ENCODE data around the gene ITGAE. TPM values are rescaled to one million over a fixed set of nuclear protein-coding genes. Genes with fewer than 3 reads are reported as not detected.
A peak's percentile ranks its signal among the peaks of the same experiment; 100 is the strongest.

ITGAE gene
- total RNA-seq, 4 donors from 2014 or later, result 16.1 to 29.5 (median 21.4) TPM

- H3K36me3 ChIP-seq, result peaks cover 0 to 1% (median 0%) of the 10 kb centered on the region in 4 donors
- H3K27me3 ChIP-seq, result no peaks in the 10 kb centered on the region
- no peak for DNase-seq (ENCODE audit: extremely low spot score)
- H3K4me1 ChIP-seq, result peaks cover 15 to 22% (median 20%) of the 10 kb centered on the region in 4 donors
- no peaks in the 10 kb centered on the region for H3K9me3 ChIP-seq
- no peak overlapping the region for H3K4me3 ChIP-seq
- H3K27ac ChIP-seq (replicated peaks in 1 of 4), result no peak overlapping the region
- 67% methylated on average over 2 of the region's 2 CpGs for WGBS
- intact Hi-C loops (cut with DNase I), result no loop called here
- TF ChIP-seq POLR2AphosphoS5 (IDR thresholded peaks at IDR 0.05), result no peak
Measured at GRCh38 chr17:3727041-3727440, 73.9 kb downstream of the ITGAE start.

DNA sequence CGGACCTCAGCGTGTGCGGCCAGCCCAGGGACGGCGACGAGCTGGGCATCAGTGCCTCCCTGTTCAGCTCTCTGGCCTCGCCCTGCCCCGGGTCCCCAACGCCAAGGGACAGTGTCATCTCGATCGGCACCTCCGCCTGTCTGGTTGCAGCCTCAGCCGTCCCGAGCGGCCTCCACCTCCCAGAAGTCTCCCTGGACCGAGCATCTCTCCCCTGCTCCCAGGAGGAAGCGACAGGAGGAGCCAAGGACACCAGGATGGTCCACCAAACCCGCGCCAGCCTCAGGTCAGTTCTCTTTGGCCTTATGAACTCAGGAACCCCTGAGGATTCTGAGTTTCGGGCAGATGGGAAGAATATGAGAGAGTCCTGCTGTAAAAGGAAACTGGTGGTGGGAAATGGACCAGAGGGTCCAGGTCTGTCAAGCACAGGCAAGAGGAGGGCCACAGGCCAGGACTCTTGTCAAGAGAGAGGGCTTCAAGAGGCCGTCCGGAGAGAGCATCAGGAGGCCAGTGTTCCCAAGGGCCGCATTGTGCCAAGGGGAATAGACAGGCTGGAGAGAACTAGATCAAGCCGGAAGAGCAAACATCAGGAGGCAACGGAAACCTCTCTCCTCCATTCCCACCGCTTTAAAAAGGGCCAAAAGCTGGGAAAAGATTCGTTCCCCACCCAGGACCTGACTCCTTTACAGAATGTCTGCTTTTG lies 76.5 kb downstream of the ITGAE start:
- peaks cover 29 to 47% (median 43%) of the 10 kb centered on the region in 4 donors for H3K4me1 ChIP-seq
- H3K9me3 ChIP-seq, result no peaks in the 10 kb centered on the region
- H3K27me3 ChIP-seq, result no peaks in the 10 kb centered on the region
- intact Hi-C loops (cut with DNase I), result no loop called here
- peak overlapping the region; percentile 72 to 91 (median 90) for H3K4me3 ChIP-seq
- TF ChIP-seq POLR2A (IDR thresholded peaks at IDR 0.05; ENCODE audit: low read depth) (no peak), EP300 (IDR thresholded peaks at IDR 0.05) (no peak), POLR2AphosphoS5 (IDR thresholded peaks at IDR 0.05) (no peak)
- TF ChIP-seq, protein P1, sequence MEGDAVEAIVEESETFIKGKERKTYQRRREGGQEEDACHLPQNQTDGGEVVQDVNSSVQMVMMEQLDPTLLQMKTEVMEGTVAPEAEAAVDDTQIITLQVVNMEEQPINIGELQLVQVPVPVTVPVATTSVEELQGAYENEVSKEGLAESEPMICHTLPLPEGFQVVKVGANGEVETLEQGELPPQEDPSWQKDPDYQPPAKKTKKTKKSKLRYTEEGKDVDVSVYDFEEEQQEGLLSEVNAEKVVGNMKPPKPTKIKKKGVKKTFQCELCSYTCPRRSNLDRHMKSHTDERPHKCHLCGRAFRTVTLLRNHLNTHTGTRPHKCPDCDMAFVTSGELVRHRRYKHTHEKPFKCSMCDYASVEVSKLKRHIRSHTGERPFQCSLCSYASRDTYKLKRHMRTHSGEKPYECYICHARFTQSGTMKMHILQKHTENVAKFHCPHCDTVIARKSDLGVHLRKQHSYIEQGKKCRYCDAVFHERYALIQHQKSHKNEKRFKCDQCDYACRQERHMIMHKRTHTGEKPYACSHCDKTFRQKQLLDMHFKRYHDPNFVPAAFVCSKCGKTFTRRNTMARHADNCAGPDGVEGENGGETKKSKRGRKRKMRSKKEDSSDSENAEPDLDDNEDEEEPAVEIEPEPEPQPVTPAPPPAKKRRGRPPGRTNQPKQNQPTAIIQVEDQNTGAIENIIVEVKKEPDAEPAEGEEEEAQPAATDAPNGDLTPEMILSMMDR (IDR thresholded peaks at IDR 0.05), result no peak
- H3K36me3 ChIP-seq, result peaks cover 0 to 21% (median 9%) of the 10 kb centered on the region in 4 donors
- DNase-seq (ENCODE audit: extremely low spot score), result no peak
- 25% methylated on average over 20 of the region's 27 CpGs for WGBS
- peak overlapping the region in 1 of 4 donors; percentile 85 for H3K27ac ChIP-seq (replicated peaks in 1 of 4)

GRCh38 chr17:3723556-3724377 lies 77.2 kb downstream of the ITGAE start, which contains the start of gene HASPIN:
Gene HASPIN (plus strand): TSS chr17:3723903. CDS start chr17:3723936, 33 bp downstream.
- peak within 1 kb of the TSS; percentile 72 to 91 (median 90) for H3K4me3 ChIP-seq
- H3K9me3 ChIP-seq, result no peaks in the 10 kb centered on the region
- H3K27me3 ChIP-seq, result no peaks in the 10 kb centered on the region
- peaks cover 29 to 51% (median 47%) of the 10 kb centered on the region in 4 donors for H3K4me1 ChIP-seq
- TF ChIP-seq POLR2AphosphoS5 (IDR thresholded peaks at IDR 0.05) (peak; percentile 89 to 95), EP300 (IDR thresholded peaks at IDR 0.05) (no peak)
- TF ChIP-seq, protein P1 (IDR thresholded peaks at IDR 0.05), result peak in 2 of 3 experiments; percentile 33 to 49
- 0% methylated on average over 15 of the region's 98 CpGs for WGBS
- intact Hi-C loops (cut with DNase I), result no loop called here
- peaks cover 0 to 28% (median 10%) of the 10 kb centered on the region in 4 donors for H3K36me3 ChIP-seq
- peak; percentile 96 for DNase-seq (ENCODE audit: extremely low spot score)
- H3K27ac ChIP-seq (replicated peaks in 1 of 4), result peak within 1 kb of the TSS; percentile 85 to 94 (median 86)

GRCh38 chr17:3723188-3723555 lies 77.8 kb downstream of the ITGAE start:
- intact Hi-C loops (cut with DNase I), result no loop called here
- TF ChIP-seq EP300 (IDR thresholded peaks at IDR 0.05), result no peak
- TF ChIP-seq, protein P1 (IDR thresholded peaks at IDR 0.05), result no peak
- TF ChIP-seq POLR2A (IDR thresholded peaks at IDR 0.05; ENCODE audit: low read depth), result no peak
- TF ChIP-seq POLR2AphosphoS5 (IDR thresholded peaks at IDR 0.05), result no peak
- no peaks in the 10 kb centered on the region for H3K9me3 ChIP-seq
- H3K27ac ChIP-seq (replicated peaks in 1 of 4), result peak overlapping the region; percentile 85 to 94 (median 86)
- under 1% methylated on average over 12 of the region's 13 CpGs for WGBS
- H3K36me3 ChIP-seq, result peaks cover 0 to 34% (median 16%) of the 10 kb centered on the region in 4 donors
- no peak for DNase-seq (ENCODE audit: extremely low spot score)
- peak overlapping the region; percentile 72 to 91 (median 90) for H3K4me3 ChIP-seq
- H3K27me3 ChIP-seq, result no peaks in the 10 kb centered on the region
- peaks cover 29 to 52% (median 49%) of the 10 kb centered on the region in 4 donors for H3K4me1 ChIP-seq

GRCh38 chr17:3722716-3723115 lies 78.3 kb downstream of the ITGAE start:
- Histone ChIP-seq H3K4me3 (peak overlapping the region; percentile 72 to 91 (median 90)), H3K36me3 (peaks cover 0 to 38% (median 21%) of the 10 kb centered on the region in 4 donors), H3K27ac (replicated peaks in 1 of 4) (peak overlapping the region; percentile 85 to 94 (median 86)), H3K27me3 (no peaks in the 10 kb centered on the region), H3K9me3 (no peaks in the 10 kb centered on the region), H3K4me1 (peaks cover 29 to 52% (median 49%) of the 10 kb centered on the region in 4 donors)
- intact Hi-C loops (cut with DNase I), result no loop called here
- TF ChIP-seq POLR2A (IDR thresholded peaks at IDR 0.05; ENCODE audit: low read depth) (no peak), POLR2AphosphoS5 (IDR thresholded peaks at IDR 0.05) (no peak), EP300 (IDR thresholded peaks at IDR 0.05) (no peak)
- TF ChIP-seq, protein P1 (IDR thresholded peaks at IDR 0.05), result no peak
- no peak for DNase-seq (ENCODE audit: extremely low spot score)
- 28% methylated on average over 6 of the region's 6 CpGs for WGBS

Measured in esophagus muscularis mucosa (tissue), 4 donors.